DMS 273 (cell line): ENCODE measurements around the gene MAOA.
"Not testable (repeated sequence)": the region's sequence is repeated elsewhere in the genome, so short reads cannot be mapped to it uniquely, and the experiment has no call there.

ENCODE experiments used
- DNase-seq: peaks from one replicate; lab custom pipeline; 2025; ENCODE audit not compliant: unreplicated experiment; lab: John Stamatoyannopoulos, UW

Gene MAOA

GRCh38 chrX:43661521-43662240, 5.6 kb downstream of the MAOA start:
- no peak for DNase-seq

DNA sequence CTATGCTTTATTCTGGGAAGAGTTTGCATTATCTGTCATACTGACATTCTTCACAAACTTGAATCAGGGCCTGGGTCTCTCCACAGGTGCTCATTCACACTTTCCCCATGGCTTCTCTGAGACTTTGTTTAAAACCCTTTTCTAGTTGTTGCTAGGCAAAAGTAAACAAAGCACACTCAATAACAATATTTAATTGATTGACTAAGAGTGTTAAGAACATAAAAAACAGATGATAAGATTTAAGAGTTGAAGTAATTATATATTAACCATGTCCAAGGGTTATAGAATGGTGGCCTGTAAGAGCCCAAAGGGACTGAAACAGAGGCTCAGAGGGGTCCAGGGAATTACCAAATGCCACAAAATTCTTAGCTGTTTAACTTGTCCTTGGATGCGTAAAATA, 7.1 kb downstream of the MAOA start:
- DNase-seq = no peak

DNA sequence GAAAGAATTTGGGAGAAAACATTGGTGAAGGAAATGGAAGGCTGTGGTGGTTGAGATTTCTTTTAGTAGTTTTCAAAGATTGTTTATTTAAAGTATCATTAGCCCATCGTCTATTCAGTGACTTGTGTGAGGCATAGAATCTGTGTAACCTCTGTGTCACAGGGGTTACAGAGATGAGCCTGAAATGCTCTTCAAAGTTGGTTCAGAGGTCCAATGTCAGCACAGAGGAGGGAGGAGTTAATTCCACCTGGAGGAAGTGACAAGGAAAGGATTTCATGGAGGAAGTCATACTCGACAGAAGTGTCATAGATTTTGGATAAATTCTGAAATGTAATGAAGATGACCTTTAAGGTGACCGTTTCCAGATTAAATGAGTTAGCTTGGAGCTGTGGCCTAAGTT, 8.2 kb downstream of the MAOA start:
- DNase-seq = no peak

- no peak for DNase-seq
Measured at GRCh38 chrX:43664708-43665107, 8.6 kb downstream of the MAOA start.

DNA sequence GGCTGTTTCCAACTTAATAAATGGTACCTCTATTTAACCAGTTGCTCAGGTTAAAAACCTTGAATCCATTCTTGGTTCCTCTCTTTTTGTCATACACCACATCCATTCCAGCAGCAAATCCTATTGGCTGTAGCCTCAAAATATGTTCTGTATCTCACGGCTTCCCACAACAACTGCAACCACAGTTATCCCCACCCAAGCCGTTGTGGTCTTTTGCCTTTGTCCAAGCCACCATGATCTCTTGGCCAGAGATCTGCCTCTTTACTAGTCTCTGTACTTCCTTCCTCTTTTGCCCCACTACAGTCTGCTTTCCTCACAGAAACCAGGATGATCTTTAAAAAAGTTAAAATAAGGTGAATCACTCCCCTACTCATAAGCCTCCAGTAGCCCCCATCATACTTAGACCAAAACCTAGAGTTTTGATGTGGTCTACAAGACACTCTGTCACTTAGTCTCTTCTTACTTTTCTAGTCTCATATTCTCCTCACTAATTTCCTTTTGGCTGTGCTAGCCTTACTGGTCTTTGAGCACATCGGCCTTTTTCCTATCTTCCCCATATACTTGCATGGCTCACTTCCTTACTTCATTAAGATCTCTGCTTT, 10.3 kb downstream of the MAOA start:
- DNase-seq = no peak

GRCh38 chrX:43675965-43676628, 20.0 kb downstream of the MAOA start:
- DNase-seq = not testable (repeated sequence)

DNA sequence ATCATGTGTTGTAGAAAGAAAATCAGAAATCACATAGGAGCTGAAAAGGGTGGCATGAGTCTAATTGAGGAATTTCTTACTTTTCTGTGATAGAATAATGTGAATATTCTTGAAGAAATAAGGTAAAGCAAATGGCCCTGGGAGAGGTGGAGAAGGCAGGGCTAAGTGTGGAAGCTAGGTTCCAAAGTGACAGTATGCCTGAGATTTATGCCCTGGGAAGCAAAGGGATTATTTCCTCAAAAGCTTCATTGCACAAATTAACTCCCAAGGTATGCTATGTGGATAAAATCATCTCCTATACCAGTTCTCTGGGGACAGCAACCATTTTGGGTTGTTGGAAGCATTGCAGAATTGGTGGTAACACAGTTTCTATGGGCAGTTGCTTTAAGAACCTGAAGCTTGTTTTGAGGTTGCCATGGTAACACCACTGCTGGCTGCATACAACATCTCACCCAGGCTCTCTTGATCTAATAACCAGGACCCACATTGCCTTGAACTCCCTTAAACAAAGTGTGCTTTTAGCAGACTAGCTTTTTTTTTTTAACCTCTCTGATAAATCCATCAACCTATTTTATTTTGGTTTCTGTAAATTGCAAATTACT, 21.0 kb downstream of the MAOA start:
- DNase-seq = no peak

- no peak for DNase-seq
Measured at GRCh38 chrX:43677993-43678392, 21.9 kb downstream of the MAOA start.

- DNase-seq = no peak
Measured at GRCh38 chrX:43679058-43679457, 23.0 kb downstream of the MAOA start.

DNA sequence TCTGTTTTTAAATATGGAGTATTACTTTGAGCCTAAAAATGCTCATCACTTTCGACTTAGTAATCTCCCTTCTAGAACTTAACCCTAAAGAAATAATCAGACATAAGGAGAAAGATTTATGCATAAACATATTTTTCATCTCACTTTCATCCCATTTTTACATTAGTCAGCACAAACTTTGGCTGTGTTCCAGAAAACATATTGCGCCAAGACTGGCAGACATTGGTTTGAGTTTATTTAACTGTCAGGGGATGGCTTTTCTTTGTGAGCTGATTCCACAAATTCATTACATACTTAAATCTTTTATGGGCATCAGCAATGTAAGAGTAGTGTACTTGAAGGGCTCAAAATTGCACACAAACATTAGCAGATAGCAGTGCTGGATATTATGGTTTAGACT, 23.7 kb downstream of the MAOA start:
- no peak for DNase-seq

- DNase-seq = no peak
Measured at GRCh38 chrX:43682726-43683125, 26.6 kb downstream of the MAOA start.

GRCh38 chrX:43685221-43685620, 29.1 kb downstream of the MAOA start:
- DNase-seq = no peak

DNA sequence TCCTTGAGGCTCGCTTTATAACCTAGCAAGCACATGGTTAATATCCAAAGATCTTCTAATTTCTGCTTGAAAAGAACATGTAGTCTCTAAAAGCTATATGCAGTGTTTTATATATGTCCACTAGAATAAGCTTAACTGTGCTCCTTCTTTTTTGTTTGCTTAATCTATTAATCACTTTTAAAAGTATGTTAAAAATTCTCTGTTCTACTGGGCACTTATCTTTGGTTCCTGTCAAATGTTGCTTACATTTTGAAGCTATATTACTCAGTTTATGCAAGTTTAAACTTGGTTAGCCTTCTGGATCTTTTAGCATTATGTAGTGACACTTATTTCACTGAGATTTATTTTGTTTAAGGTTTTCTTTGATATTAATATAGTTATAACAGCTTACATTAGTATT, 32.5 kb downstream of the MAOA start:
- no peak for DNase-seq

DNA sequence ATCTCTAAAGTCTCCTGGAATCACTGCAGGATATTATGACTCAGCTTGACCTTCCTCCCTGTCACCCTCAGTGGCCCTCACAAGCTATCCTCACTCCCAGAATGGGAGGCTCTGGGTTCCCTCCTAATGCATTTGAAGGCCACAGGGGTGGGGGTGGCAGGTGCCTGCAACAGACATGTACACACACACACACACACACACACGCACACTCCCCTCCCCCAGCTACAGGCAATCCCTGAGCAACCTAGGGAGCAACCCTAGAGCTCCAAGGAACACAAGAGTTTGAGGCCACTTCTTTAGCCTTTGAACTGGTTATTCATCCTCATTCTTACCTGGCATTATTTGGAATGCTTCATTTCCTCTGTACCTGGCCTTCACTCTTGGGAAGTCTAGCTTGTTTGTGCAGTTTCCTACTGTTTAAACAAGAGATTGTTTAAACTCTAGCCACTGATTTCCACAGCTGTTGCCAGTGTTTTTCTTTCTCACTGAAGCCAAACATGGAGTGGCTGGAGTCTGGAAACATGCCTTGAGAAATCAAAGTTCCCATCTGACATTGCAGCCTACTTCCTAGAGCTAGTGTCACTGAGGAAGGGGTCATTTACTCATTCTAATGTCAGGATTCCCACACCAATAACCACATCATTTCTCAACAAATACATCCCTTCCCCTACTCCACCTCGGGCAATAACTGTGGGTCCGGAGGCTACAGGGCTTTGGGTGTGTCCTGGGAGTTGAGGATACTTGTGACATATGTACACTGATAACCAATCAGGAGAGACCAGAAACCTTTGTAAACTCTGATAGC, 37.7 kb downstream of the MAOA start:
- DNase-seq = no peak

DNA sequence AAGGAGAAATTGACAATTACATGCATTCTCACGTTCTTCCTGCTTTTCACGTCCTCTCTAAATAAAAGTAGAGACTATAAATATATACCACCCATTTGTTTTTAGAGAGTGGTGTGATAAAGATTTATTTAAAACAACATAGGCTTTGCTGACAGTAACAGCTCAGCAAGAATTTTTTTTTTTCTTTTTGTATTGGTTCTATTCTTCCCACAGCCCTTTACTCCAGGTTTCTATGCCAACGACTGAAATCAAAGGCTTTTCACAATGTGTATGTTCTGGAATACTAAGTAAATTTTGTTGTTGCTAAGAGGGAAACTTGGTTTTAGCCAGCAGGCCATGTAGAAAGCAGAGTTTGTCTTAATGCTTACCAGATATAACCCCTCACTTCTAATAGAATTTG, 43.4 kb downstream of the MAOA start:
- DNase-seq = no peak

GRCh38 chrX:43702079-43702524, 46.0 kb downstream of the MAOA start:
- no peak for DNase-seq

DNA sequence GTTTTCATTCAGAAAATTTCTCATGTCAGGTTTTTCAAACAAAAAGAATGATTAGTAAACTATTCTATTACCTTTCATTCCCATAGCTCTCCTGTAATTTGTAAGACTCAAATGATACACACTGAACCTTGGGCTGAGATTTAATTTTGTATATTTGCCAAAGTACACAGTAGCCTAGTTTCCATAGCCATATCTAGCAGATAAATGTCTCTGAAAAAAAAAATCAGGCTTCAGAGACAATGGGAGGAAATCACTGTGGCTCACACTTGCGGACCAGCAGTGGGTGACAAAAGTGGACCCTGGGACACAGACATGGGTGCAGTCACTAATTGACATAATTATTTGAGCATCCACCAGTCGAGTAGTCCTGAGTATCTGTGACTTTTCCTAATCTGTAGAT, 46.6 kb downstream of the MAOA start:
- no peak for DNase-seq

DNA sequence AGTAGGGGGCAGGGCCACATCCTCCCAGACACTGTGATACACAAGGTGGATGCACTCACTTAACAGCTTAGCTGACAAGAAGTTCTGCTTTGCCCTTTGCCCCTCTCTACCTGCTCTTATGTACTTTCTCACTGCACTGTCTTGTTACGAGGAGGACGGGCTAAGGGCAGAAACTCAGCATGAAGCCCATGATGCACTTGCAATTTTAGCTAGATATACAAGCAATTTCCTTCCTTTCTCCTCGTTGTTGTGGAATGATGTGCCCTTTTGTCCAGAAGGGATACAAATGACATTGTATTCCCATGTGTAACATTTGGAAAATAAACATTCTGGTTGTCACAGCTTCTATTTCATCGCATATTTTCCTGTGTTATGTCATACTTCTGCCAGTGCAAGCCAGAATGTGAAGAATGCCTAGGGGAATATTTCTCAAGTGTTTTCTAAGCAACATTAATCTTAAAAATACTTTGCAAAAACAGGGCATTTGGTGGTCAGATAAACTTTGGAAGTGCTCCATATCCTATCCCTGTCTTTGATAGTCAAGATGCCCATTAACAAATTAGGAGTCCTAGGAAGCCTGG, 47.2 kb downstream of the MAOA start:
- no peak for DNase-seq

DNA sequence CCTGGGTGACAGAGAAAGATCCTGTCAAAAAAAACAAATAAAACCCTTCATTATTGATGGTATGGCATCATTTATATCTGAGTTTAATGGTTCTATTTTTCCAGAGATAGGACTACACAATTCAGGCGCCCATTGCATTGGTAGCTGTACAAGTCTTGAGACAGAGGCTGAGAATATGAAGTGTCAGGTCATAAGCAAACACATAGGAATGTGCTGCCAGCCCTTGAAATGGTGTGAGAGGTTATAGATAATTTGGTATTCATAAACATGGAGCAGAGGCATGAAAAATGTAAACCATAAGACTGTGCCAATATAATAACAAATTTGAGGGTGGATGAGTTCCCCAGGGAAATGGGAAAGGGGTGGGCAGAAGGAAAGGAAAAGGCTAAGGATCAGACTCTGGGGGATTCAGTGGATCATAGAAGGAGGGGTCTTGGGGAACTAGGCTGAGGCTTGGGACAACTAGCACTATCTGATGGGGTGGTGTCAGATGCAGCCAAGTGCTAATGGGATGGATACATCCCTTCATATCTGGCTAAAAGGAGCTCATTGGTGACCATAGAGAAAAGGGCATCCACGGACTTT, 50.8 kb downstream of the MAOA start:
- no peak for DNase-seq

- no peak for DNase-seq
Measured at GRCh38 chrX:43707812-43708548, 51.9 kb downstream of the MAOA start.
